RWPE1 (cell line): ENCODE measurements around the gene SIAH3.

ENCODE experiments used
- CTCF ChIA-PET: fragments of 350-600 bp; sonication (Branson Sonifier 250); formaldehyde crosslinking; extraction: SDS; loops from one replicate; lab custom pipeline; 2021; lab: Yijun Ruan, JAX
- POLR2A ChIA-PET: fragments of 400-600 bp; formaldehyde crosslinking; extraction: SDS; loops from one replicate; lab custom pipeline; 2020; ENCODE audit warnings: antibody characterized with exemption; ENCODE audit not compliant: low non-redundant PET; lab: Yijun Ruan, JAX
- DNase-seq: peaks from one replicate; pipeline ENCODE4 v3.0.0; 2012; ENCODE audit warnings: low spot score
- H3K27ac ChIP-seq: fragments of 450-650 bp; 2 replicates; pipeline ENCODE4 v1.5.1; 2017
- TF ChIP-seq, protein P1 (sequence below): fragments of 450-650 bp; conservative IDR thresholded peaks from 2 replicates; pipeline ENCODE4 v1.5.1; 2017; ENCODE audit warnings: low read depth, mild to moderate bottlenecking

The SIAH3 gene

DNA sequence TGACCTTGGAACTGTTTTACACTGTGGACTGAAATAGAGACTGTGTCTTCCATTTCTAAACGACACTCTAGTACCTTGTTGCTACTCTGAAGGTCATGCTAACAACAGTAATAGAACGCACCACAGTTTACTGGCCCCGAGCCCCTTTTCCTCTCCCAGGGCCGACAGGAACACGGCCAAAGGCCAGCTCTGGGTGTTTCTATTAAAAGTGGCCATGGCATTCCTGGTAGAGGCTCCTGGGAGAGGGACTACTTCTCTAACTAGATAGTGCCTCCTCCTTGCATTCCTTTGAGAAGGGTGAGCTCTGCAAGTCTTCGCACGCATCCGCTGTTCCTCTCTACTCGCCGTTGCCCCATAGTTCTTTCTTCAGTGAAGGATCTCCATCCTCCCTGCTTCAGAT is 18.7 kb upstream of the SIAH3 start:
- POLR2A ChIA-PET, result no interaction called here
- CTCF ChIA-PET, result interaction anchor here (1.2 kb wide), 1 partner anchor 86 kb away, joined by 3 read pairs; no protein-coding TSS in a partner anchor
- TF ChIP-seq, protein P1, sequence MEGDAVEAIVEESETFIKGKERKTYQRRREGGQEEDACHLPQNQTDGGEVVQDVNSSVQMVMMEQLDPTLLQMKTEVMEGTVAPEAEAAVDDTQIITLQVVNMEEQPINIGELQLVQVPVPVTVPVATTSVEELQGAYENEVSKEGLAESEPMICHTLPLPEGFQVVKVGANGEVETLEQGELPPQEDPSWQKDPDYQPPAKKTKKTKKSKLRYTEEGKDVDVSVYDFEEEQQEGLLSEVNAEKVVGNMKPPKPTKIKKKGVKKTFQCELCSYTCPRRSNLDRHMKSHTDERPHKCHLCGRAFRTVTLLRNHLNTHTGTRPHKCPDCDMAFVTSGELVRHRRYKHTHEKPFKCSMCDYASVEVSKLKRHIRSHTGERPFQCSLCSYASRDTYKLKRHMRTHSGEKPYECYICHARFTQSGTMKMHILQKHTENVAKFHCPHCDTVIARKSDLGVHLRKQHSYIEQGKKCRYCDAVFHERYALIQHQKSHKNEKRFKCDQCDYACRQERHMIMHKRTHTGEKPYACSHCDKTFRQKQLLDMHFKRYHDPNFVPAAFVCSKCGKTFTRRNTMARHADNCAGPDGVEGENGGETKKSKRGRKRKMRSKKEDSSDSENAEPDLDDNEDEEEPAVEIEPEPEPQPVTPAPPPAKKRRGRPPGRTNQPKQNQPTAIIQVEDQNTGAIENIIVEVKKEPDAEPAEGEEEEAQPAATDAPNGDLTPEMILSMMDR, result no peak
- no peak overlapping the region for H3K27ac ChIP-seq
- DNase-seq, result no peak

DNA sequence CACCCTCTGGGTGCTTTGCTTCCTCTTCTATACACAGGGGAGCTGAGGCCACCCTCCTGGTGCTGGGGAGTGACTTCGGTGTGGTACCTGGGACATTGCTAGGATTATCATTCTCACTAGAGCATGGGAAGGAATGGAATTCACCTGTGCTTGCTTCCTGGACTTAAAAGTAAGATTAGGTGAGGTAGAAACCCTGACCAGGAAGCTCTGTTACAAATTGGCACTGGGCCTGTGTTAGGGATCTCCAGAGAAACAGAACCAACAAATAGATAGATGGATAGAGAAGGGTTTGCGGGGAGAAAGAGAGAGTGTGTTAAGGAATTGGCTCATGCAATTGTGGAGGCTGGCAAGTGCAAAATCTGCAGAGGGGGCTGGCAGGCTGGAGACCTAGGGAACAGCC is 13.9 kb upstream of the SIAH3 start:
- POLR2A ChIA-PET, result no interaction called here

DNA sequence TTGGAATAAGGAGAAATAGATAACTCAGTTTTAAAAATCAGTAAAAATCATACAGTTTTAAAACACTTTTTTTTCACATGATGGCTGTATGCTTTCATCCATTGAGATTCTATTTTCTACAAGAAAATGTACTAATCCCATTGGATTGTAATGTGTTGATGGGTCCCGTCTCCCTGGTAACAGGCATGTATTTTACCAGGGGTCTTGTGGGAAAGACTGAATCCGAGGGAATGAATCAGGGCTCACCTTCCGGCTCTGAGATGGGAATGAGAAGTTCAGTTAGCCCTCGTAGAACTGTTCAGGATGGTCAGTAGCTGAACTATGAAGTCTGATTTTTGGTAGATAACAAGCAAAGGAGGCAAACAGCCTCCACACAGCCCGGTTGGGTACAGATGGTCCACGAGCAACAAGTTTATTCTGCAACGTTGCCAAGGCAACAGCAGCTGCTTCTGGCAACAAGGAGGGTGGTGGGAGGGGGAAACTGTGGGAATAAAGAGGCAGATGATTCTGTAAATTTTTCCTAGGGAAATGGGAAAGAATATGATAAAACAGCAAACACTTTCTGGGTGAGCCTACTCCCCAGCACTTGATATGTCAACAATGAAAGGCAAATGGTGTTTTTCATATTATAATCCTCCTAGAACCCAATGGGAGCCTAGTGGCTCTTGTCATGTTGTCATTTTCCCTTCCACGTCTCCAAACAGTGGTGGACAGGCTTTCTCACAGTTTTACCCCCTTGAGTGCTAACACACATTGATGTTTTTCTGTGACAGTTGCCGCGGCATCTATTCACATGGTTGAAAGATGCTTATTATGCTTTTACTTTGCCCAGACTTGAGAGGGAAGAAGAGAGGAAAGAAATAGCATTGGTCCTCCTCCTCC is 12.4 kb upstream of the SIAH3 start:
- ChIA-PET CTCF (interaction anchor here (0.6 kb wide), 2 partner anchors 465 to 550 kb away, joined by 3 to 4 read pairs; no protein-coding TSS in a partner anchor), POLR2A (no interaction called here)
- no peak overlapping the region for H3K27ac ChIP-seq
- TF ChIP-seq, protein P1, result no peak
- no peak for DNase-seq

More for the DNA sequence above, 13.9 kb upstream of the SIAH3 start:
- DNase-seq, result no peak
- TF ChIP-seq, protein P1, result no peak
- CTCF ChIA-PET, result no interaction called here
- H3K27ac ChIP-seq, result no peak overlapping the region

DNA sequence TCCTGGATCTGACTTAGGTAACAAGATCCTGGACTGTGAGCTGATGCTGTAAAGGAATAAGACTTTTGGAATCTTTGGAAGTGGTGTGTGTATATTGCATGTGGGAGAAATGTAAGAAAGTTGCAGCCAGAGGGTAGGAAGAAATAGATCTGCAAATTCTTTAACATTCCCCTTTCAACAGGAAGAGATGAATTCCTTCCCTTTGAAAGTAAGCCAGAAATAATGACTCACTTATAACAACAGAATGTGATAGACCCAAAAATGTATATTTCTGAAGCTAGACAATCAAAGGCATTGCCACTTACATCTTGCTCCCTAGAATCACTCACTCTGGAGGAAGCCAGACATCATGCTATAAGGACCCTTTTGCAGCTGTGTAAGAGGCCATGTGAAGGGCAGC is 9.8 kb upstream of the SIAH3 start:
- ChIA-PET POLR2A (no interaction called here), CTCF (no interaction called here)
- peak; percentile 39 for DNase-seq
- TF ChIP-seq, protein P1, result no peak
- H3K27ac ChIP-seq, result no peak overlapping the region

DNA sequence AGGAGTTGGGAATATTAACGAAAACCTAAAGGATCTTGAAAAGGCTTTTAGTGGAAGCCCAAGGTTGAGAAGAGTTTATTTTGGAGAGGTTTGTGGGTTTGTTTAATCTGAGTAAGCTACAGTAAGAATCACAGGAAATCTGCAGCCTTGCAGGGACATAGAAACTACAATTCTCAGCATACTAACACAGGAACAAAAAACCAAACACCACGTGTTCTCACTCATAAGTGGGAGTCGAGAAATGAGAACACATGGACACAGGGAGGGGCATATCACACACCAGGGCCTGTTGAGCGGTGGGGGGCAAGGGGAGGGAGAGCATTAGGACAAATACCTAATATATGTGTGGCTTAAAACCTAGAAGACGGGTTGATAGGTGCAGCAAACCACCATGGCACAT is 8.7 kb upstream of the SIAH3 start:
- no peak overlapping the region for H3K27ac ChIP-seq
- CTCF ChIA-PET, result interaction anchor here (0.7 kb wide), 1 partner anchor 83 kb away, joined by 3 read pairs; no protein-coding TSS in a partner anchor
- POLR2A ChIA-PET, result no interaction called here
- TF ChIP-seq, protein P1, result no peak
- no peak for DNase-seq

DNA sequence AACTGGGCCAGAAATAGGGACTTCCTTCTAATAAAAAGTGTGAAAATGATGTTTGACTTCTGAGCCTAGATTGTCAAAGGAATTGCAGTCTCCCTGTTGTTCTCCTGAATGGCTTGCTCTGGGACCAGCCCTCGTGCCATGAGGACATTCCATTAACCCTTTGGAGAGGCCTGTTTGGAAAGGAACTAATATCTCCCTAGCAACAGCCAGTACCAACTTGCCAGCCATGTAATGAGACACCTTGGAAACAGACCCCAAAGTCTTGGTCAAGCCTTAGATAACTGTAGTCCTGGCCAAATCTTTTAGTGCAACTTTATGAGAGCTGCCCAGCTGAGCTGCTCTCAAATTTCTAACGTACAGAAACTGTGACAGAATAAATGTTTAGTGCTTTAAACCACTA is 8.2 kb upstream of the SIAH3 start:
- CTCF ChIA-PET, result interaction anchor here (0.7 kb wide), 1 partner anchor 84 kb away, joined by 3 read pairs; no protein-coding TSS in a partner anchor
- TF ChIP-seq, protein P1, result no peak

More for the DNA sequence above, 8.2 kb upstream of the SIAH3 start:
- POLR2A ChIA-PET, result no interaction called here
- no peak overlapping the region for H3K27ac ChIP-seq
- DNase-seq, result peak; percentile 20
